Trophoblast cell (in vitro differentiated cells and primary cell): Measurements from ENCODE around the gene NOXA1.
"Not testable (repeated sequence)": the region's sequence is repeated elsewhere in the genome, so short reads cannot be mapped to it uniquely, and the experiment has no call there.

Source experiments
- DNase-seq, 2 donors: peaks; one replicate each; pipeline ENCODE4 v3.0.0-alpha.2; 2016
- H2AFZ ChIP-seq: 2 replicates; pipeline ENCODE4 v1.6.1; 2013; ENCODE audit warnings: low read length, moderate library complexity, mild to moderate bottlenecking; ENCODE audit not compliant: insufficient read depth, poor library complexity
- H2AK5ac ChIP-seq: 2 replicates; pipeline ENCODE4 v1.6.1; 2013; ENCODE audit warnings: mild to moderate bottlenecking, low read length
- H2BK120ac ChIP-seq: 2 replicates; pipeline ENCODE4 v1.6.1; 2013; ENCODE audit warnings: low read length, mild to moderate bottlenecking, moderate library complexity; ENCODE audit not compliant: insufficient read depth, poor library complexity
- H2BK12ac ChIP-seq: 2 replicates; pipeline ENCODE4 v1.6.1; 2013; ENCODE audit warnings: mild to moderate bottlenecking, low read length, moderate library complexity
- H2BK5ac ChIP-seq: 2 replicates; pipeline ENCODE4 v1.6.1; 2013; ENCODE audit warnings: low read length, low read depth, moderate library complexity, mild to moderate bottlenecking; ENCODE audit not compliant: poor library complexity
- H3K14ac ChIP-seq: 2 replicates; pipeline ENCODE4 v1.6.1; 2013; ENCODE audit warnings: mild to moderate bottlenecking, low read length
- H3K18ac ChIP-seq: 2 replicates; pipeline ENCODE4 v1.6.1; 2013; ENCODE audit warnings: mild to moderate bottlenecking, low read length
- H3K23ac ChIP-seq: 2 replicates; pipeline ENCODE4 v1.6.1; 2013; ENCODE audit warnings: low read length
- H3K27ac ChIP-seq: 2 replicates; pipeline ENCODE4 v1.5.1; 2013; ENCODE audit warnings: low read depth, mild to moderate bottlenecking, inconsistent platforms, low read length, moderate library complexity
- H3K27me3 ChIP-seq: 2 replicates; pipeline ENCODE4 v1.6.1; 2013; ENCODE audit warnings: inconsistent platforms, mild to moderate bottlenecking, low read length, moderate library complexity; ENCODE audit not compliant: insufficient read depth
- H3K36me3 ChIP-seq, 2 experiments: 1 replicate in 1 of 2; 2 replicates in 1 of 2; pipeline ENCODE4 v1.6.1; 2013; ENCODE audit warnings: low read length in 2 of 2, mild to moderate bottlenecking in 2 of 2, moderate library complexity in 1 of 2; ENCODE audit not compliant: insufficient read depth in 2 of 2, control insufficient read depth in 1 of 2
- H3K4ac ChIP-seq: 2 replicates; pipeline ENCODE4 v1.6.1; 2013; ENCODE audit warnings: low read depth, mild to moderate bottlenecking, low read length, moderate library complexity
- H3K4me1 ChIP-seq, 2 experiments: 1 replicate in 1 of 2; 2 replicates in 1 of 2; pipeline ENCODE4 v1.6.1; 2013; ENCODE audit warnings: low read length in 2 of 2, mild to moderate bottlenecking in 2 of 2, moderate library complexity in 1 of 2; ENCODE audit not compliant: insufficient read depth in 2 of 2, control insufficient read depth in 1 of 2
- H3K4me2 ChIP-seq: 2 replicates; pipeline ENCODE4 v1.6.1; 2013; ENCODE audit warnings: inconsistent platforms, mild to moderate bottlenecking, low read length, moderate library complexity
- H3K4me3 ChIP-seq: 2 replicates; pipeline ENCODE4 v1.5.1; 2013; ENCODE audit warnings: mild to moderate bottlenecking, low read depth, low read length, inconsistent platforms
- H3K79me1 ChIP-seq: one replicate; pipeline ENCODE4 v1.6.1; 2013; ENCODE audit warnings: low read length
- H3K79me2 ChIP-seq: 2 replicates; pipeline ENCODE4 v1.6.1; 2013; ENCODE audit warnings: low read length, mild to moderate bottlenecking; ENCODE audit not compliant: control insufficient read depth, insufficient read depth, poor library complexity
- H3K9ac ChIP-seq: 2 replicates; pipeline ENCODE4 v1.6.1; 2013; ENCODE audit warnings: mild to moderate bottlenecking, low read length
- H3K9me3 ChIP-seq: 2 replicates; pipeline ENCODE4 v1.6.1; 2013; ENCODE audit warnings: low read depth, mild to moderate bottlenecking, control low read depth, inconsistent platforms, low read length; ENCODE audit not compliant: insufficient read depth
- H4K12ac ChIP-seq: 2 replicates; pipeline ENCODE4 v1.6.1; 2013; ENCODE audit warnings: low read depth, mild to moderate bottlenecking, low read length, moderate library complexity
- H4K8ac ChIP-seq: 2 replicates; pipeline ENCODE4 v1.6.1; 2013; ENCODE audit warnings: low read depth, mild to moderate bottlenecking, low read length, moderate library complexity
- H4K91ac ChIP-seq: one replicate; pipeline ENCODE4 v1.6.1; 2013; ENCODE audit warnings: low read depth, mild to moderate bottlenecking, low read length, moderate library complexity
- WGBS: extraction: QIAGEN DNeasy Blood & Tissue Kit; methylation state at CpG from one replicate; pipeline ENCODE4 v1.1.7; 2013; ENCODE audit warnings: missing lambda C conversion rate; ENCODE audit not compliant: insufficient read length, insufficient coverage; ENCODE audit errors: extremely low coverage; 5-methylcytosine and 5-hydroxymethylcytosine counted together

Gene NOXA1

GRCh38 chr9:137383081-137383783, 40.0 kb upstream of the NOXA1 start:
- H2AFZ ChIP-seq, result no peak overlapping the region
- no peaks in the 10 kb centered on the region for H3K9me3 ChIP-seq
- H2BK5ac ChIP-seq, result no peak overlapping the region
- WGBS, result no CpG with 5 or more reads among the region's 27 CpGs
- H3K27me3 ChIP-seq, result no peaks in the 10 kb centered on the region
- H2BK120ac ChIP-seq, result no peak overlapping the region
- no peak overlapping the region for H3K14ac ChIP-seq
- H4K8ac ChIP-seq, result no peak overlapping the region
- no peak overlapping the region for H3K4me2 ChIP-seq
- H3K79me1 ChIP-seq, result no peaks in the 10 kb centered on the region
- H4K12ac ChIP-seq, result no peak overlapping the region
- H3K4ac ChIP-seq, result no peak overlapping the region
- H3K36me3 ChIP-seq, result no peaks in the 10 kb centered on the region
- no peak overlapping the region for H2AK5ac ChIP-seq
- no peak overlapping the region for H3K9ac ChIP-seq
- DNase-seq, result no peak
- H3K4me3 ChIP-seq, result no peak overlapping the region
- H3K27ac ChIP-seq, result no peak overlapping the region
- H3K23ac ChIP-seq, result no peak overlapping the region
- no peak overlapping the region for H2BK12ac ChIP-seq
- no peak overlapping the region for H3K18ac ChIP-seq
- H3K4me1 ChIP-seq, result no peaks in the 10 kb centered on the region
- no peak overlapping the region for H4K91ac ChIP-seq
- no peaks in the 10 kb centered on the region for H3K79me2 ChIP-seq

GRCh38 chr9:137383784-137384756, 39.1 kb upstream of the NOXA1 start:
- Histone ChIP-seq H3K4me1 (no peaks in the 10 kb centered on the region), H3K18ac (no peak overlapping the region), H4K91ac (no peak overlapping the region), H3K9ac (no peak overlapping the region), H4K8ac (no peak overlapping the region), H3K4ac (no peak overlapping the region), H3K14ac (no peak overlapping the region), H4K12ac (no peak overlapping the region), H3K36me3 (no peaks in the 10 kb centered on the region), H3K23ac (no peak overlapping the region), H3K4me2 (no peak overlapping the region), H2BK120ac (no peak overlapping the region), H2AFZ (no peak overlapping the region), H3K27ac (no peak overlapping the region), H3K27me3 (no peaks in the 10 kb centered on the region), H2BK12ac (no peak overlapping the region), H3K4me3 (no peak overlapping the region), H2BK5ac (no peak overlapping the region), H3K9me3 (no peaks in the 10 kb centered on the region), H2AK5ac (no peak overlapping the region), H3K79me1 (no peaks in the 10 kb centered on the region), H3K79me2 (no peaks in the 10 kb centered on the region)
- WGBS, result no CpG with 5 or more reads among the region's 39 CpGs
- no peak for DNase-seq

DNA sequence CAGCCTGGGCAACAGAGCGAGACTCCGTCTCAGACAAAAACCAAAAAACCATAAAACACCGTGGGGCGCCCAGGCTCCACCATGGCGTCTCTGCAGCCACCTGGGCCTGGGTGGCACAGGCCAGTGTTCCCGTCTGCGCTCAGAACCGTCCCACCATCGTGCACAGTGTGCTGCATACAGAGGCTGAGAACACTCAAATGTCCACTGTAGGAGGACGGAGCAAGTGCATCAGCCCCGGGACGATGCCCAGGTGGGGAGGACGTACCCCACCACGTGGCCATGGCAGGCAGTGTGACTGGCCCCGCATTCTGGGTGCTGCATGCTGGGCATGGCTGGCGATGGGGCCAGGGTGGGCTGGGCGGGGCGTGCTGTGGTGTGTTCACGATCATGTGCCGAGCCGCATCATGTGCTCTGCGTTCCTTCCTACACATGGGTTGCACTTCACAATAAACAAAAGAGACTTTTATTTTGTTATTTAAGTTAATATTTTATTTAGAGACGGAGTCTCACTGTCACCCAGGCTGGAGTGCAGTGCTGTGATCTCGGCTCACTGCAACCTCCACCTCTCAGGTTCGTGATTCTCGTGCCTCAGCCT, 38.0 kb upstream of the NOXA1 start:
- no peaks in the 10 kb centered on the region for H3K79me1 ChIP-seq
- H2AFZ ChIP-seq, result no peak overlapping the region
- H3K18ac ChIP-seq, result no peak overlapping the region
- H3K27ac ChIP-seq, result no peak overlapping the region
- H3K4me1 ChIP-seq, result no peaks in the 10 kb centered on the region
- H3K36me3 ChIP-seq, result no peaks in the 10 kb centered on the region
- no peak overlapping the region for H4K91ac ChIP-seq
- no peak overlapping the region for H3K9ac ChIP-seq
- H2BK12ac ChIP-seq, result no peak overlapping the region
- H2BK5ac ChIP-seq, result no peak overlapping the region
- H3K9me3 ChIP-seq, result no peaks in the 10 kb centered on the region
- H2AK5ac ChIP-seq, result no peak overlapping the region
- no peaks in the 10 kb centered on the region for H3K79me2 ChIP-seq
- no peak overlapping the region for H3K14ac ChIP-seq
- WGBS, result no CpG with 5 or more reads among the region's 26 CpGs
- no peak for DNase-seq
- no peak overlapping the region for H2BK120ac ChIP-seq
- no peaks in the 10 kb centered on the region for H3K27me3 ChIP-seq
- no peak overlapping the region for H3K4ac ChIP-seq
- no peak overlapping the region for H4K12ac ChIP-seq
- no peak overlapping the region for H3K23ac ChIP-seq
- no peak overlapping the region for H3K4me2 ChIP-seq
- no peak overlapping the region for H4K8ac ChIP-seq
- H3K4me3 ChIP-seq, result no peak overlapping the region

DNA sequence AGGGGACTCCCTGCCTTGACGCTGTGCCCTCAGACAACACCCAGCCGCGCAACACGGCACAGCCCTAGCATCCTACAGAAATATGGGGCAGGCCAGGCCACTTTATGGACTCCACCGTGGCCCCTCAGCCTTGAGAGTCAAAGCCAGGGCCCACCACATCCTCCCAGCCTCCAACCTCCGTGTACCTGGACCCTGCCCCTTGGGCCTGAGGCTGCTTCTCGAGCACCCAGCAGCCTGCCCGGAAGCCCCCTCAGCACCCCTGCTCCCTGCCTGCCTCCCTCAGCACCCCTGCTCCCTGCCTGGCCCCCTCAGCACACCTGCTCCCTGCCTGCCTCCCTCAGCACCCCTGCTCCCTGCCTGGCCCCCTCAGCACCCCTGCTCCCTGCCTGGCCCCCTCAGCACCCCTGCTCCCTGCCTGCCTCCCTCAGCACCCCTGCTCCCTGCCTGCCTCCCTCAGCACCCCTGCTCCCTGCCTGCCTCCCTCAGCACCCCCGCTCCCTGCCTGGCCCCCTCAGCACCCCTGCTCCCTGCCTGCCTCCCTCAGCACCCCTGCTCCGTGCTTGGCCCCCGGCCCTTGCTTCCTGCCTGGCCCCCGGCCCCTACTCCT, 36.6 kb upstream of the NOXA1 start:
- not testable (repeated sequence) for H2BK120ac ChIP-seq, H3K9ac ChIP-seq, H2BK12ac ChIP-seq, H4K8ac ChIP-seq, H3K27ac ChIP-seq, H3K4me1 ChIP-seq, H3K4ac ChIP-seq, H3K79me2 ChIP-seq, H3K23ac ChIP-seq, H2AFZ ChIP-seq, H3K14ac ChIP-seq, H3K4me3 ChIP-seq, H4K12ac ChIP-seq, H4K91ac ChIP-seq, H3K27me3 ChIP-seq, H2BK5ac ChIP-seq, H3K4me2 ChIP-seq, H2AK5ac ChIP-seq, DNase-seq, H3K36me3 ChIP-seq, H3K18ac ChIP-seq, H3K79me1 ChIP-seq, H3K9me3 ChIP-seq
- no CpG with 5 or more reads among the region's 12 CpGs for WGBS
